Mucosa of stomach (tissue), 1 donor: ENCODE measurements around the gene BCL2L15.

Experiments
- H3K27me3 ChIP-seq: one replicate; pipeline ENCODE4 v1.7.0; 2013; ENCODE audit warnings: mild to moderate bottlenecking, low read length; ENCODE audit not compliant: control insufficient read depth, insufficient read depth
- H3K36me3 ChIP-seq: one replicate; pipeline ENCODE4 v1.7.0; 2013; ENCODE audit warnings: low read length; ENCODE audit not compliant: control insufficient read depth, insufficient read depth
- H3K4me1 ChIP-seq: one replicate; pipeline ENCODE4 v1.7.0; 2013; ENCODE audit warnings: mild to moderate bottlenecking, low read length; ENCODE audit not compliant: control insufficient read depth, insufficient read depth
- H3K4me3 ChIP-seq: one replicate; pipeline ENCODE4 v1.7.0; 2013; ENCODE audit warnings: low read length
- H3K9ac ChIP-seq: one replicate; pipeline ENCODE4 v1.7.0; 2013; ENCODE audit warnings: mild to moderate bottlenecking, low read length, moderate library complexity
- H3K9me3 ChIP-seq: one replicate; pipeline ENCODE4 v1.7.0; 2013; ENCODE audit warnings: mild to moderate bottlenecking, low read length, moderate library complexity; ENCODE audit not compliant: control insufficient read depth
- donor health status: Pancreatic carcinoma.

The BCL2L15 gene

GRCh38 chr1:113834716-113835115 lies 52.7 kb downstream of the BCL2L15 start:
- H3K27me3 ChIP-seq, result no peaks in the 10 kb centered on the region
- no peaks in the 10 kb centered on the region for H3K9me3 ChIP-seq
- H3K36me3 ChIP-seq, result no peaks in the 10 kb centered on the region
- no peaks in the 10 kb centered on the region for H3K4me1 ChIP-seq
- H3K9ac ChIP-seq, result no peak overlapping the region
- H3K4me3 ChIP-seq, result no peak overlapping the region
